ENCODE data around the gene REV3L. TPM values are rescaled to one million over a fixed set of nuclear protein-coding genes. Genes with fewer than 3 reads are reported as not detected.

Gene REV3L
- polyA plus RNA-seq, 1 of the 3 experiments (the other 2 are of a cell fraction), result 7.3 TPM

GRCh38 chr6:111259089-111259831 lies 223.8 kb downstream of the REV3L start (continued):
- TF ChIP-seq FOXJ3 (CRISPR knock-in tag; IDR thresholded peaks at IDR 0.05) (no peak), YY1 (IDR thresholded peaks at IDR 0.05; ENCODE audit: low read depth) (no peak), FOXM1 (IDR thresholded peaks at IDR 0.05; ENCODE audit: low read depth) (no peak), RXRA (IDR thresholded peaks at IDR 0.05; ENCODE audit: borderline replicate concordance, low read depth) (no peak), REST (IDR thresholded peaks at IDR 0.05; ENCODE audit: low read depth, low read length) (no peak), SMC3 (IDR thresholded peaks at IDR 0.05; ENCODE audit: low read depth, low read length) (peak; percentile 88), TCF12 (IDR thresholded peaks at IDR 0.05) (no peak; the same call in 1 of the 2 replicates), JUND (IDR thresholded peaks at IDR 0.05) (no peak), SIN3A (IDR thresholded peaks at IDR 0.05; ENCODE audit: borderline replicate concordance, low read depth, low read length) (0 out of 2 replicates have a peak, but pooled peaks have one; percentile 28), POLR2AphosphoS5 (IDR thresholded peaks at IDR 0.05; ENCODE audit: low read depth, low read length) (peak; percentile 80), NRF1 (IDR thresholded peaks at IDR 0.05; ENCODE audit: low read depth, low read length) (peak; percentile 92), FOSL2 (IDR thresholded peaks at IDR 0.05; ENCODE audit: borderline replicate concordance, low read depth) (no peak), USF1 (IDR thresholded peaks at IDR 0.05; ENCODE audit: borderline replicate concordance, low read depth) (peak; percentile 99), TAF1 (IDR thresholded peaks at IDR 0.05; ENCODE audit: borderline replicate concordance, low read depth, low read length) (no peak), ELF1 (IDR thresholded peaks at IDR 0.05) (no peak), PBX3 (IDR thresholded peaks at IDR 0.05) (no peak), TEAD4 (IDR thresholded peaks at IDR 0.05; ENCODE audit: borderline replicate concordance, insufficient read depth) (no peak), IRF3 (IDR thresholded peaks at IDR 0.05; ENCODE audit: low read depth, low read length) (no peak), RFX5 (IDR thresholded peaks at IDR 0.05; ENCODE audit: low read length) (0 out of 2 replicates have a peak, but pooled peaks have one; percentile 55)
- TF ChIP-seq, protein P1, sequence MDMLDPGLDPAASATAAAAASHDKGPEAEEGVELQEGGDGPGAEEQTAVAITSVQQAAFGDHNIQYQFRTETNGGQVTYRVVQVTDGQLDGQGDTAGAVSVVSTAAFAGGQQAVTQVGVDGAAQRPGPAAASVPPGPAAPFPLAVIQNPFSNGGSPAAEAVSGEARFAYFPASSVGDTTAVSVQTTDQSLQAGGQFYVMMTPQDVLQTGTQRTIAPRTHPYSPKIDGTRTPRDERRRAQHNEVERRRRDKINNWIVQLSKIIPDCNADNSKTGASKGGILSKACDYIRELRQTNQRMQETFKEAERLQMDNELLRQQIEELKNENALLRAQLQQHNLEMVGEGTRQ (IDR thresholded peaks at IDR 0.05; ENCODE audit: borderline replicate concordance, low read depth, low read length), result peak; percentile 95
